K562 (cell line): ENCODE results near the gene AIG1. TPM values are rescaled to one million over a fixed set of nuclear protein-coding genes. Genes with fewer than 3 reads are reported as not detected.

Experiments used
- ATAC-seq: fragments of 200-7000 bp; cut with Tn5 transposase; 3 replicates; pipeline ENCODE4 v1.9.1; 2020; ENCODE audit warnings: moderate library complexity
- BruUV-seq: library from RNA; stranded (reverse); fragments of 400-500 nt; replicated peaks from 2 replicates; lab custom pipeline; 2021; lab: Mats Ljungman, UMichigan
- CTCF ChIA-PET: fragments of 300-600 bp; formaldehyde crosslinking; extraction: SDS; loops from one replicate; lab custom pipeline; 2021; ENCODE audit warnings: low intra/inter-chr PET ratio; lab: Yijun Ruan, JAX
- POLR2A ChIA-PET: fragments of 300-600, 350-650 bp; sonication (Branson Sonifier 250); formaldehyde crosslinking; extraction: SDS; loops from one replicate; lab custom pipeline; 2021; ENCODE audit warnings: antibody characterized with exemption, inconsistent platforms; lab: Yijun Ruan, JAX
- DNase-seq, 4 experiments: peaks; one replicate each; pipeline versions ENCODE4 v3.0.0 to v3.0.0-alpha.2; 2011 to 2018; ENCODE audit warnings: low spot score in 3 of 4, mixed read lengths in 3 of 4; ENCODE audit errors: extremely low read depth in 1 of 4
- FAIRE-seq: peaks from 2 replicates; lab custom pipeline; 2011; peaks lifted over from hg19 to GRCh38; lab: Jason Lieb, UNC
- H2AFZ ChIP-seq: 2 replicates; pipeline ENCODE4 v1.6.0; 2011; ENCODE audit warnings: low read depth, low read length, control low read depth, inconsistent platforms
- H3K27ac ChIP-seq: fragments of 200-600 bp; 3 replicates; pipeline ENCODE4 v1.8.0; 2011; ENCODE audit warnings: low read depth, mild to moderate bottlenecking, control low read depth, inconsistent platforms, low read length, moderate library complexity, mixed read lengths; ENCODE audit errors: extremely low read depth
- H3K27me3 ChIP-seq, 2 experiments: fragments of 300-600 bp in 1 of 2; 2 replicates in 1 of 2; 3 replicates in 1 of 2; pipeline versions ENCODE4 v1.6.0 to v1.8.0; 2011; ENCODE audit warnings: inconsistent platforms in 2 of 2, low read length in 2 of 2, mild to moderate bottlenecking in 1 of 2, mixed read lengths in 1 of 2, moderate library complexity in 1 of 2; ENCODE audit not compliant: control insufficient read depth in 2 of 2, insufficient read depth in 2 of 2
- H3K36me3 ChIP-seq: fragments of 300-600 bp; 3 replicates; pipeline ENCODE4 v1.8.0; 2011; ENCODE audit warnings: mild to moderate bottlenecking, low read length, inconsistent platforms; ENCODE audit not compliant: control insufficient read depth, insufficient read depth
- H3K4me1 ChIP-seq, 2 experiments: fragments of 200-600 bp in 1 of 2; replicated peaks in 1 of 2; 2 replicates in 1 of 2; 3 replicates in 1 of 2; pipeline versions ENCODE4 v1.5.1 to v1.8.0; 2011; ENCODE audit warnings: inconsistent platforms in 2 of 2, low read length in 2 of 2, mild to moderate bottlenecking in 1 of 2, mixed read lengths in 1 of 2, moderate library complexity in 1 of 2; ENCODE audit not compliant: control insufficient read depth in 2 of 2, insufficient read depth in 2 of 2
- H3K4me2 ChIP-seq: 2 replicates; pipeline ENCODE4 v1.6.1; 2011; ENCODE audit warnings: low read length, control low read depth, inconsistent platforms, mixed read lengths; ENCODE audit not compliant: insufficient read depth
- H3K4me3 ChIP-seq: fragments of 200-600 bp; sonication (generic), shearing (Covaris generic); 2 replicates; pipeline ENCODE4 v1.5.1; 2016; ENCODE audit warnings: control low read depth, inconsistent platforms
- H3K79me2 ChIP-seq: fragments of 200-600 bp; 3 replicates; pipeline ENCODE4 v1.8.0; 2011; ENCODE audit warnings: low read length, inconsistent platforms; ENCODE audit not compliant: control insufficient read depth, insufficient read depth
- H3K9ac ChIP-seq, 2 experiments: 2 replicates each; pipeline versions ENCODE4 v1.6.0 to v1.6.1; 2011; ENCODE audit warnings: low read depth in 2 of 2, low read length in 2 of 2, control low read depth in 1 of 2, inconsistent platforms in 1 of 2, mild to moderate bottlenecking in 1 of 2, mixed read lengths in 1 of 2; ENCODE audit not compliant: insufficient read depth in 1 of 2
- H3K9me1 ChIP-seq: one replicate; pipeline ENCODE4 v1.6.0; 2011; ENCODE audit warnings: inconsistent platforms, mild to moderate bottlenecking, low read length, moderate library complexity; ENCODE audit not compliant: control insufficient read depth, insufficient read depth
- H3K9me3 ChIP-seq: replicated peaks from 2 replicates; pipeline ENCODE4 v1.5.1; 2011; ENCODE audit warnings: low read depth, low read length, inconsistent platforms; ENCODE audit not compliant: control insufficient read depth, insufficient read depth
- H4K20me1 ChIP-seq: replicated peaks from 2 replicates; pipeline ENCODE4 v1.6.1; 2011; ENCODE audit warnings: low read length, inconsistent platforms, mixed read lengths; ENCODE audit not compliant: control insufficient read depth, insufficient read depth
- BRD9 ChIP-seq: fragments of 450-650 bp; IDR thresholded peaks from 2 replicates; pipeline ENCODE4 v1.6.1; 2018; ENCODE audit warnings: low read depth; ENCODE audit not compliant: partially characterized antibody
- C11orf30 ChIP-seq: fragments of 450-650 bp; IDR thresholded peaks from 2 replicates; pipeline ENCODE4 v1.6.1; 2016; ENCODE audit warnings: low read depth, mild to moderate bottlenecking
- CHD2 ChIP-seq: IDR thresholded peaks from 2 replicates; pipeline ENCODE4 v1.6.1; 2011; ENCODE audit warnings: low read depth, low read length
- COPS2 ChIP-seq: fragments of 450-650 bp; conservative IDR thresholded peaks from 2 replicates; pipeline ENCODE4 v1.6.1; 2016; ENCODE audit warnings: mild to moderate bottlenecking, moderate library complexity
- ERF ChIP-seq: fragments of 450-650 bp; formaldehyde crosslinking; IDR thresholded peaks from 2 replicates; pipeline ENCODE4 v1.4.0; 2020; ENCODE audit warnings: mild to moderate bottlenecking, mixed read lengths
- GABPA ChIP-seq: fragments of 200-800 bp; sonication (Bioruptor generic); conservative IDR thresholded peaks from 2 replicates; pipeline ENCODE4 v1.6.1; 2016; ENCODE audit warnings: low read depth, missing genetic modification characterization, missing compliant biosample characterization
- MAFF ChIP-seq: IDR thresholded peaks from 2 replicates; pipeline ENCODE4 v1.6.1; 2012; ENCODE audit warnings: low read length, improper control_type of control experiment
- MAFG ChIP-seq: fragments of 450-650 bp; conservative IDR thresholded peaks from 2 replicates; pipeline ENCODE4 v1.6.1; 2016; ENCODE audit warnings: missing genetic modification characterization, missing compliant biosample characterization
- MAFK ChIP-seq: IDR thresholded peaks from 2 replicates; pipeline ENCODE4 v1.6.1; 2011; ENCODE audit warnings: low read length, improper control_type of control experiment
- MEF2A ChIP-seq: IDR thresholded peaks from 2 replicates; pipeline ENCODE4 v1.6.1; 2011; ENCODE audit warnings: low read depth, mild to moderate bottlenecking, low read length, moderate library complexity; ENCODE audit not compliant: control insufficient read depth
- NFE2 ChIP-seq: IDR thresholded peaks from 2 replicates; pipeline ENCODE4 v1.6.1; 2014; ENCODE audit warnings: antibody characterized with exemption, low read depth
- PHTF2 ChIP-seq: fragments of 250-450 bp; sonication (Bioruptor Pico); IDR thresholded peaks from 2 replicates; pipeline ENCODE4 v1.5.0; 2021; ENCODE audit warnings: mild to moderate bottlenecking
- SPI1 ChIP-seq: IDR thresholded peaks from 2 replicates; pipeline ENCODE4 v1.6.1; 2011; ENCODE audit warnings: low read depth, low read length, control low read depth, borderline replicate concordance
- TAL1 ChIP-seq: fragments of 450-650 bp; IDR thresholded peaks from 2 replicates; pipeline ENCODE4 v1.6.1; 2016; ENCODE audit warnings: mild to moderate bottlenecking
- ZBED1 ChIP-seq: IDR thresholded peaks from 2 replicates; pipeline ENCODE4 v1.6.1; 2014
- ZC3H8 ChIP-seq: fragments of 450-650 bp; IDR thresholded peaks from 2 replicates; pipeline ENCODE4 v1.6.1; 2017
- ZFP1 ChIP-seq: fragments of 450-650 bp; formaldehyde crosslinking; IDR thresholded peaks from 2 replicates; pipeline ENCODE4 v1.4.0; 2020; ENCODE audit warnings: mild to moderate bottlenecking, mixed read lengths
- ZKSCAN1 ChIP-seq: fragments of 150-350 bp; IDR thresholded peaks from 2 replicates; pipeline ENCODE4 v1.6.1; 2016; ENCODE audit warnings: low read depth, low read length
- ZNF316 ChIP-seq: fragments of 450-650 bp; IDR thresholded peaks from 2 replicates; pipeline ENCODE4 v1.6.1; 2016
- ZNF75A ChIP-seq: fragments of 450-650 bp; formaldehyde crosslinking; IDR thresholded peaks from 2 replicates; pipeline ENCODE4 v1.4.0; 2020; ENCODE audit warnings: mild to moderate bottlenecking
- WGBS: fragments of 100-300 bp; shearing (Covaris generic); methylation state at CpG from one replicate; pipeline ENCODE4 v1.1.6; 2016; ENCODE audit warnings: low coverage, mixed read lengths; ENCODE audit not compliant: insufficient coverage; ENCODE audit errors: missing lambda C conversion rate; 5-methylcytosine and 5-hydroxymethylcytosine counted together
- in situ Hi-C: fragments of 300-500 bp; cut with MboI; formaldehyde crosslinking; loops from 4 replicates; pipeline ENCODE4 v1.15.0; 2018; ENCODE audit warnings: inconsistent platforms, mixed read lengths
- intact Hi-C: fragments of 100-400 bp; cut with micrococcal nuclease; formaldehyde crosslinking; loops from 2 replicates; pipeline ENCODE4 v1.14.2; 2022
- polyA plus RNA-seq, 8 experiments: library from polyadenylated mRNA; depleted of rRNA in 4 of 8; stranded (reverse) in 5 of 8; unstranded in 3 of 8; fragments of >200 nt; fragmentation: Nextera tagmentation in 2 of 8; fragmentation: Illumina TruSeq in 1 of 8; extraction: Ambion mirVana in 2 of 8; extraction: Trizol in 1 of 8; gene quantifications; 2 replicates each; pipeline versions ENCODE4 v1.2.1 to v1.2.3, GENCODE V29; 2011 to 2014; ENCODE audit warnings: inconsistent platforms in 1 of 8, missing spikeins in 1 of 8
- total RNA-seq, 7 experiments: library from RNA; depleted of rRNA in 6 of 7; stranded (reverse); fragments of >200 nt in 6 of 7; fragmentation: Illumina TruSeq in 2 of 7; extraction: Trizol in 2 of 7; gene quantifications; 2 replicates each; pipeline versions ENCODE4 v1.2.1 to v1.2.3, GENCODE V29; 2011 to 2021; ENCODE audit warnings: low replicate concordance in 1 of 7
- TF ChIP-seq, protein P1 (sequence below): sonication (generic); formaldehyde crosslinking; IDR thresholded peaks from 2 replicates; pipeline ENCODE4 v1.8.0; 2022; ENCODE audit warnings: missing genetic modification reagents, mild to moderate bottlenecking, borderline replicate concordance
- TF ChIP-seq, protein P2 (sequence below): fragments of 250-450 bp; sonication (Bioruptor Pico); IDR thresholded peaks from 2 replicates; pipeline ENCODE4 v1.9.0; 2021; ENCODE audit warnings: mild to moderate bottlenecking, inconsistent platforms

The AIG1 gene
- total and polyA plus RNA-seq, 9 of the 15 experiments (the other 6 are each of a cell fraction or from before 2014, with no cell fraction given) = 74.8 to 333 (median 127) TPM

DNA sequence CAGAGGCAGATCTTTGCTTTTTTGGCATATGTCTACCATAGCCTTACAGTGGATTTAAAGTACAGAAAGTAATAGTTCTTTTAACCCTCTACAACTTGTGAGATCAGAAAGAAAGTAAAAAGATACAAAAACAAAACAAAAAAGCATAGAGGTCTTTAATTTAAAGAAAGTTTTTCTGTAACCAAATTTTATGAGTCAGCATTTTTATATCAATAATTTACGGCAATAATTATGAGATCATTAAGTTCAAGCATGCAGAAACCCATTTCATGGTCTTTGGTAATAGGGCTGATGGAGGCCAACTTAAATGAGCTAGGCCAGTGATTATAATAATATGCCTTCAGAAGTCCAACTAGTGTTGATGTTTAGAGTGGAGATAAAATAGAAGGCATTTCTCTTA, 145.9 kb downstream of the AIG1 start:
- WGBS = 90% methylated on average over 1 of the region's 1 CpG
- no TSS peak for BruUV-seq
- Histone ChIP-seq H3K4me3 (no peak overlapping the region), H3K36me3 (peaks cover 89% of the 10 kb centered on the region), H3K9me3 (no peaks in the 10 kb centered on the region), H3K9me1 (no peaks in the 10 kb centered on the region), H3K27ac (no peak overlapping the region), H3K4me2 (no peak overlapping the region), H3K9ac (no peak overlapping the region), H3K79me2 (0 out of 3 replicates have a peak, but pooled peaks cover 2% of the 10 kb centered on the region), H3K4me1 (0 out of 5 replicates have a peak, but pooled peaks cover 0 to 6% of the 10 kb centered on the region in 2 experiments), H3K27me3 (no peaks in the 10 kb centered on the region), H2AFZ (no peak overlapping the region), H4K20me1 (no peaks in the 10 kb centered on the region)
- DNase-seq = no peak
- in situ Hi-C loops (no loop called here), intact Hi-C loops (no loop called here)
- FAIRE-seq = no peak
- ChIA-PET POLR2A (no interaction called here), CTCF (no interaction called here)
- TF ChIP-seq ZBED1 (no peak), BRD9 (no peak), ZNF316 (peak; percentile 97), TAL1 (no peak), C11orf30 (peak; percentile 91), SPI1 (no peak), ZKSCAN1 (no peak), COPS2 (no peak), CHD2 (no peak), ZC3H8 (no peak), MAFG (tag) (peak; percentile 89), GABPA (tag) (no peak), ZNF75A (CRISPR knock-in tag) (no peak), ERF (CRISPR knock-in tag) (no peak), MAFF (peak; percentile 92), MEF2A (no peak), PHTF2 (CRISPR knock-in tag) (no peak), NFE2 (no peak), ZFP1 (CRISPR knock-in tag) (no peak), MAFK (peak; percentile 92)
- TF ChIP-seq, protein P1, sequence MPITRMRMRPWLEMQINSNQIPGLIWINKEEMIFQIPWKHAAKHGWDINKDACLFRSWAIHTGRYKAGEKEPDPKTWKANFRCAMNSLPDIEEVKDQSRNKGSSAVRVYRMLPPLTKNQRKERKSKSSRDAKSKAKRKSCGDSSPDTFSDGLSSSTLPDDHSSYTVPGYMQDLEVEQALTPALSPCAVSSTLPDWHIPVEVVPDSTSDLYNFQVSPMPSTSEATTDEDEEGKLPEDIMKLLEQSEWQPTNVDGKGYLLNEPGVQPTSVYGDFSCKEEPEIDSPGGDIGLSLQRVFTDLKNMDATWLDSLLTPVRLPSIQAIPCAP (CRISPR knock-in tag) = no peak
- TF ChIP-seq, protein P2, sequence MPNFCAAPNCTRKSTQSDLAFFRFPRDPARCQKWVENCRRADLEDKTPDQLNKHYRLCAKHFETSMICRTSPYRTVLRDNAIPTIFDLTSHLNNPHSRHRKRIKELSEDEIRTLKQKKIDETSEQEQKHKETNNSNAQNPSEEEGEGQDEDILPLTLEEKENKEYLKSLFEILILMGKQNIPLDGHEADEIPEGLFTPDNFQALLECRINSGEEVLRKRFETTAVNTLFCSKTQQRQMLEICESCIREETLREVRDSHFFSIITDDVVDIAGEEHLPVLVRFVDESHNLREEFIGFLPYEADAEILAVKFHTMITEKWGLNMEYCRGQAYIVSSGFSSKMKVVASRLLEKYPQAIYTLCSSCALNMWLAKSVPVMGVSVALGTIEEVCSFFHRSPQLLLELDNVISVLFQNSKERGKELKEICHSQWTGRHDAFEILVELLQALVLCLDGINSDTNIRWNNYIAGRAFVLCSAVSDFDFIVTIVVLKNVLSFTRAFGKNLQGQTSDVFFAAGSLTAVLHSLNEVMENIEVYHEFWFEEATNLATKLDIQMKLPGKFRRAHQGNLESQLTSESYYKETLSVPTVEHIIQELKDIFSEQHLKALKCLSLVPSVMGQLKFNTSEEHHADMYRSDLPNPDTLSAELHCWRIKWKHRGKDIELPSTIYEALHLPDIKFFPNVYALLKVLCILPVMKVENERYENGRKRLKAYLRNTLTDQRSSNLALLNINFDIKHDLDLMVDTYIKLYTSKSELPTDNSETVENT (CRISPR knock-in tag) = no peak
- ATAC-seq = no peak
